ENCODE results near the gene CADPS2. TPM values are rescaled to one million over a fixed set of nuclear protein-coding genes. Genes with fewer than 3 reads are reported as not detected.

CADPS2 gene
- polyA plus RNA-seq, 3 donors = not detected

- 0% methylated on average over 2 of the region's 11 CpGs for WGBS (ENCODE audit: insufficient coverage)
- Histone ChIP-seq H3K9me3 (replicated peaks in 1 of 2; ENCODE audit: control insufficient read depth in 1 of 2, insufficient read depth in 1 of 2, low read length in 2 of 2) (peaks cover 0 to 44% of the 10 kb centered on the region in 2 donors), H3K4me3 (replicated peaks in 1 of 3; ENCODE audit: low read depth in 2 of 3, low read length in 3 of 3) (no peak overlapping the region), H3K36me3 (replicated peaks in 1 of 2; ENCODE audit: control insufficient read depth in 1 of 2, insufficient read depth in 2 of 2, low read length in 2 of 2) (no peaks in the 10 kb centered on the region), H3K9ac (ENCODE audit: insufficient read depth, low read length, poor library complexity, severe bottlenecking) (no peak overlapping the region), H4K20me1 (ENCODE audit: insufficient read depth, low read length) (no peaks in the 10 kb centered on the region), H3K27ac (ENCODE audit: low read depth in 1 of 2, low read length in 2 of 2) (no peak overlapping the region), H3K79me2 (ENCODE audit: insufficient read depth, low read length) (no peaks in the 10 kb centered on the region), H3K27me3 (ENCODE audit: control insufficient read depth in 2 of 2, insufficient read depth in 2 of 2, low read length in 2 of 2) (peaks cover 64 to 87% of the 10 kb centered on the region in 2 donors), H3K4me1 (ENCODE audit: control insufficient read depth in 1 of 2, insufficient read depth in 2 of 2, low read length in 2 of 2) (no peaks in the 10 kb centered on the region), H2AFZ (ENCODE audit: insufficient read depth, low read depth, low read length, poor library complexity, severe bottlenecking) (no peak overlapping the region), H3K4me2 (replicated peaks; ENCODE audit: extremely low read depth, low read length, poor library complexity, severe bottlenecking) (no peak overlapping the region)
- no peak for TF ChIP-seq CTCF (IDR thresholded peaks at IDR 0.05)
- DNase-seq = no peak
- H3K27ac Mint-ChIP-seq = no peak overlapping the region
- peaks cover 4 to 47% (median 24%) of the 10 kb centered on the region in 7 donors for H3K9me3 Mint-ChIP-seq
- intact Hi-C loops (cut with micrococcal nuclease) = no loop called here
- no peaks in the 10 kb centered on the region for H3K4me1 Mint-ChIP-seq
- peak overlapping the region in 1 of 2 donors; percentile 72 for H3K4me3 Mint-ChIP-seq
- peaks cover 0 to 3% of the 10 kb centered on the region in 2 donors for H3K36me3 Mint-ChIP-seq
- peaks cover 74 to 87% (median 85%) of the 10 kb centered on the region in 3 donors for H3K27me3 Mint-ChIP-seq (ENCODE audit: low read depth in 3 of 3)
These were observed 585.1 kb downstream of the CADPS2 start for GRCh38 chr7:122300956-122301833.

GRCh38 chr7:122300211-122300932 lies 585.9 kb downstream of the CADPS2 start:
- H3K4me1 ChIP-seq (ENCODE audit: control insufficient read depth in 1 of 2, insufficient read depth in 2 of 2, low read length in 2 of 2) = no peaks in the 10 kb centered on the region
- peaks cover 68 to 82% (median 78%) of the 10 kb centered on the region in 3 donors for H3K27me3 Mint-ChIP-seq (ENCODE audit: low read depth in 3 of 3)
- H3K9ac ChIP-seq (ENCODE audit: insufficient read depth, low read length, poor library complexity, severe bottlenecking) = no peak overlapping the region
- no peak overlapping the region for H3K27ac ChIP-seq (ENCODE audit: low read depth in 1 of 2, low read length in 2 of 2)
- H3K79me2 ChIP-seq (ENCODE audit: insufficient read depth, low read length) = no peaks in the 10 kb centered on the region
- no peak for TF ChIP-seq CTCF (IDR thresholded peaks at IDR 0.05)
- no peak overlapping the region for H3K27ac Mint-ChIP-seq
- H3K9me3 Mint-ChIP-seq = peaks cover 4 to 41% (median 19%) of the 10 kb centered on the region in 7 donors
- no peak for DNase-seq
- no peaks in the 10 kb centered on the region for H4K20me1 ChIP-seq (ENCODE audit: insufficient read depth, low read length)
- H3K4me3 ChIP-seq (replicated peaks in 1 of 3; ENCODE audit: low read depth in 2 of 3, low read length in 3 of 3) = no peak overlapping the region
- H2AFZ ChIP-seq (ENCODE audit: insufficient read depth, low read depth, low read length, poor library complexity, severe bottlenecking) = no peak overlapping the region
- peaks cover 0 to 3% of the 10 kb centered on the region in 2 donors for H3K36me3 Mint-ChIP-seq
- peaks cover 58 to 79% of the 10 kb centered on the region in 2 donors for H3K27me3 ChIP-seq (ENCODE audit: control insufficient read depth in 2 of 2, insufficient read depth in 2 of 2, low read length in 2 of 2)
- 6% methylated on average over 37 of the region's 43 CpGs for WGBS (ENCODE audit: insufficient coverage)
- intact Hi-C loops (cut with micrococcal nuclease) = no loop called here
- H3K9me3 ChIP-seq (replicated peaks in 1 of 2; ENCODE audit: control insufficient read depth in 1 of 2, insufficient read depth in 1 of 2, low read length in 2 of 2) = peaks cover 0 to 44% of the 10 kb centered on the region in 2 donors
- H3K4me3 Mint-ChIP-seq = peak overlapping the region in 1 of 2 donors; percentile 77
- H3K36me3 ChIP-seq (replicated peaks in 1 of 2; ENCODE audit: control insufficient read depth in 1 of 2, insufficient read depth in 2 of 2, low read length in 2 of 2) = no peaks in the 10 kb centered on the region
- no peaks in the 10 kb centered on the region for H3K4me1 Mint-ChIP-seq
- H3K4me2 ChIP-seq (replicated peaks; ENCODE audit: extremely low read depth, low read length, poor library complexity, severe bottlenecking) = no peak overlapping the region

All from CD14-positive monocyte (primary cell).